Measurements from ENCODE around the gene YBX2. TPM values are rescaled to one million over a fixed set of nuclear protein-coding genes. Genes with fewer than 3 reads are reported as not detected.

The YBX2 gene
- under 0.01 and 0.11 TPM in 2 replicates for total RNA-seq

GRCh38 chr17:7294614-7295153 lies at the start of gene YBX2:
Gene YBX2 (minus strand): TSS chr17:7294639. CDS start chr17:7294500, 139 bp downstream.

GRCh38 chr17:7336240-7337175 lies 42.1 kb upstream of the YBX2 start, which contains the start of gene ACAP1:
Gene ACAP1 (plus strand): TSS chr17:7336529. CDS start chr17:7336735, 206 bp downstream.

GRCh38 chr17:7328840-7329373 lies 34.5 kb upstream of the YBX2 start, which contains the start of gene NEURL4:
Gene NEURL4 (minus strand): TSS chr17:7329335. CDS start chr17:7329312, 23 bp downstream.

GRCh38 chr17:7314719-7315569 lies 20.5 kb upstream of the YBX2 start, which contains the start of gene GPS2:
Gene GPS2 (minus strand): TSS chr17:7315360. CDS start chr17:7315052, 308 bp downstream.

GRCh38 chr17:7306911-7307685 lies 12.7 kb upstream of the YBX2 start, which contains the start of gene EIF5A:
Gene EIF5A (plus strand): TSS chr17:7307628. CDS start chr17:7309636, 2,008 bp downstream.

GRCh38 chr17:7281074-7281952 lies 13.1 kb downstream of the YBX2 start, which contains the start of gene SLC2A4:
Gene SLC2A4 (plus strand): TSS chr17:7281718. CDS start chr17:7281935, 217 bp downstream.

GRCh38 chr17:7262192-7262934 lies 32.1 kb downstream of the YBX2 start, which contains the start of gene CLDN7:
Gene CLDN7 (minus strand): TSS chr17:7262478. CDS start chr17:7262043, 435 bp downstream.

GRCh38 chr17:7252176-7253043 lies 42.0 kb downstream of the YBX2 start, which contains the start of gene ELP5:
Gene ELP5 (plus strand): TSS chr17:7252215. CDS start chr17:7252551, 336 bp downstream.

GRCh38 chr17:7251661-7252175 lies 42.7 kb downstream of the YBX2 start, which contains the start of gene CTDNEP1:
Gene CTDNEP1 (minus strand): TSS chr17:7251734. CDS start chr17:7251296, 438 bp downstream.

GRCh38 chr17:7241783-7242716 lies 52.4 kb downstream of the YBX2 start, which contains the start of gene GABARAP:
Gene GABARAP (minus strand): TSS chr17:7242449. CDS start chr17:7242330, 119 bp downstream.

GRCh38 chr17:7239091-7240027 lies 55.1 kb downstream of the YBX2 start, which contains the start of gene PHF23:
Gene PHF23 (minus strand): TSS chr17:7239457. CDS start chr17:7239279, 178 bp downstream.

All from placental epithelial cell (primary cell).